CD4-positive, alpha-beta T cell (primary cell): Measurements from ENCODE around the gene UBA52. TPM values are rescaled to one million over a fixed set of nuclear protein-coding genes. Genes with fewer than 3 reads are reported as not detected.

Experiments
- ATAC-seq: fragments of 200-7000 bp; cut with Tn5 transposase; one replicate; pipeline ENCODE4 v1.10.0; 2022; ENCODE audit warnings: mild to moderate bottlenecking; ENCODE audit not compliant: poor library complexity
- CTCF ChIA-PET: fragments of 350-600 bp; sonication (Branson Sonifier 250); formaldehyde crosslinking; loops from one replicate; lab custom pipeline; 2021; ENCODE audit warnings: antibody characterized with exemption, inconsistent platforms; lab: Charles Lee
- POLR2A ChIA-PET: fragments of 350-600 bp; sonication (Branson Sonifier 250); formaldehyde crosslinking; loops from one replicate; lab custom pipeline; 2021; ENCODE audit warnings: antibody characterized with exemption, inconsistent platforms; lab: Charles Lee
- DNase-seq, 14 experiments: peaks; one replicate each; pipeline ENCODE4 v3.0.0-alpha.2; 2013 to 2020; ENCODE audit warnings: mixed read lengths in 2 of 14
- H3K27ac ChIP-seq, 2 donors: one replicate each; pipeline versions ENCODE4 v1.5.1 to v1.7.0; 2013; ENCODE audit warnings: low read length in 2 of 2, low read depth in 1 of 2, mild to moderate bottlenecking in 1 of 2
- H3K27me3 ChIP-seq, 2 experiments: 1 replicate in 1 of 2; 2 replicates in 1 of 2; pipeline versions ENCODE4 v1.6.1 to v1.7.0; 2013; ENCODE audit warnings: low read length in 2 of 2, control low read depth in 1 of 2, mild to moderate bottlenecking in 1 of 2, moderate library complexity in 1 of 2; ENCODE audit not compliant: insufficient read depth in 2 of 2, control insufficient read depth in 1 of 2
- H3K36me3 ChIP-seq: one replicate; pipeline ENCODE4 v1.6.1; 2013; ENCODE audit warnings: low read length, control low read depth; ENCODE audit not compliant: insufficient read depth
- H3K4me1 ChIP-seq: one replicate; pipeline ENCODE4 v1.6.1; 2013; ENCODE audit warnings: low read length, control low read depth; ENCODE audit not compliant: insufficient read depth
- H3K4me3 ChIP-seq: one replicate; pipeline ENCODE4 v1.5.1; 2013; ENCODE audit warnings: mild to moderate bottlenecking, low read length, moderate library complexity
- H3K9me3 ChIP-seq, 2 experiments: 1 replicate in 1 of 2; 2 replicates in 1 of 2; pipeline versions ENCODE4 v1.6.1 to v1.7.0; 2013; ENCODE audit warnings: low read length in 2 of 2, mild to moderate bottlenecking in 2 of 2, control low read depth in 1 of 2, moderate library complexity in 1 of 2; ENCODE audit not compliant: control insufficient read depth in 1 of 2, insufficient read depth in 1 of 2
- H3K27ac Mint-ChIP-seq: one replicate; pipeline ENCODE4 v1.8.0; 2020; ENCODE audit warnings: mixed read lengths
- H3K27me3 Mint-ChIP-seq: one replicate; pipeline ENCODE4 v1.8.0; 2021; ENCODE audit warnings: mixed read lengths
- H3K36me3 Mint-ChIP-seq: one replicate; pipeline ENCODE4 v1.8.0; 2021; ENCODE audit warnings: low read depth, mixed read lengths
- H3K4me1 Mint-ChIP-seq: one replicate; pipeline ENCODE4 v1.8.0; 2021; ENCODE audit warnings: low read depth, mixed read lengths
- H3K4me3 Mint-ChIP-seq: one replicate; pipeline ENCODE4 v1.8.0; 2020; ENCODE audit warnings: mild to moderate bottlenecking, mixed read lengths
- H3K9me3 Mint-ChIP-seq: one replicate; pipeline ENCODE4 v1.8.0; 2020; ENCODE audit warnings: mixed read lengths
- CTCF ChIP-seq: fragments of 200-600 bp; IDR thresholded peaks from one replicate; pipeline ENCODE4 v1.8.0; 2022; ENCODE audit warnings: antibody characterized with exemption, mild to moderate bottlenecking
- intact Hi-C, 2 experiments: fragments of 100-400 bp; cut with DNase I in 1 of 2; cut with micrococcal nuclease in 1 of 2; formaldehyde crosslinking; loops; one replicate each; pipeline versions ENCODE4 v1.15.1 to v1.9.0; 2023 to 2025; cut with DNase I, micrococcal nuclease
- total RNA-seq, 174 experiments: library from RNA in 2 of 174; stranded (reverse) in 2 of 174; gene quantifications; one replicate each; pipeline ENCODE4 v1.2.3 and lab custom pipeline; 2021 to 2026

UBA52 gene
- total RNA-seq, 2 experiments from 2014 or later = 2,255 to 2,378 TPM

GRCh38 chr19:18580311-18580710 is 8.7 kb downstream of the UBA52 start:
- Mint-ChIP-seq H3K27ac (no peak overlapping the region), H3K36me3 (peaks cover 33% of the 10 kb centered on the region), H3K4me1 (peaks cover 2% of the 10 kb centered on the region), H3K4me3 (no peak overlapping the region), H3K9me3 (no peaks in the 10 kb centered on the region), H3K27me3 (no peaks in the 10 kb centered on the region)
- H3K4me1 ChIP-seq = peaks cover 3% of the 10 kb centered on the region
- DNase-seq (no peak), ATAC-seq (no peak)
- H3K27ac ChIP-seq = no peak overlapping the region
- H3K27me3 ChIP-seq = no peaks in the 10 kb centered on the region
- H3K9me3 ChIP-seq = no peaks in the 10 kb centered on the region
- peaks cover 26% of the 10 kb centered on the region for H3K36me3 ChIP-seq
- intact Hi-C loops = no loop called here
- ChIA-PET POLR2A (interaction anchor here (1.9 kb wide), 1 partner anchor 9 kb away, joined by 6 read pairs; the partner anchor contains the start of gene REX1BD), CTCF (interaction anchor here (0.9 to 1.5 kb wide), 2 partner anchors 8 to 14 kb away, joined by 3 read pairs; no protein-coding TSS in a partner anchor)
- TF ChIP-seq CTCF = no peak
- H3K4me3 ChIP-seq = no peak overlapping the region

DNA sequence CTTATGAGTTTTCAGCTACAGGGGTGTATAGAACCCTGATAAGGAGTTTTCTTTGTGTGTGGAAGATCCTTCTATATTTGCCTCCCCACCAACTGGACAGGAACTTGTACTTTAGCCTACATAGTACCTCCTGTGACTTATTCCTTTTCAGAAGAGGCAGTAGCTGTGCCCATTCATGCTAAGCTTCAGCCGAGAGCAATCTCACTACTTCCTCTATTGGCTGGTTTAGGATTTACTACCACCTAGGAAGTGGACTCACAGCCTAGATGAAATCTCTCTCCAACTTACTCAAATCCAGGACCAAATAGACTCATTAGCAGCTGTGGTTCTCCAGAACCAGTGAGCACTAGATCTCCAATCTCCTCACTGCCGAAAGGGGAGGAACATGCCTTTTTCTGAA is 14.6 kb downstream of the UBA52 start:
- H3K27ac Mint-ChIP-seq = peak overlapping the region; percentile 51
- H3K9me3 Mint-ChIP-seq = no peaks in the 10 kb centered on the region
- Histone ChIP-seq H3K27me3 (no peaks in the 10 kb centered on the region), H3K4me3 (no peak overlapping the region), H3K27ac (no peak overlapping the region), H3K36me3 (peaks cover 8% of the 10 kb centered on the region), H3K9me3 (no peaks in the 10 kb centered on the region), H3K4me1 (peaks cover 48% of the 10 kb centered on the region)
- H3K27me3 Mint-ChIP-seq = no peaks in the 10 kb centered on the region
- no peak for ATAC-seq
- POLR2A ChIA-PET = interaction anchor here (1.1 to 5.9 kb wide), 4 partner anchors 14 to 65 kb away, joined by 3 to 120 read pairs (median 7); partner anchors contain the start of genes ELL, KXD1 and UBA52
- peaks cover 42% of the 10 kb centered on the region for H3K4me1 Mint-ChIP-seq
- peaks cover 8% of the 10 kb centered on the region for H3K36me3 Mint-ChIP-seq
- peak in 1 of 14 experiments; percentile 37 for DNase-seq
- intact Hi-C loops = loop anchor here (5.0 kb wide), 2 partner anchors 44 to 64 kb away; partner anchors contain the start of genes FKBP8 (in 2 of the 2) and ELL (in 1 of the 2)
- peak overlapping the region; percentile 76 for H3K4me3 Mint-ChIP-seq
- TF ChIP-seq CTCF = no peak
- CTCF ChIA-PET = interaction anchor here (1.4 to 1.7 kb wide), 2 partner anchors 8 to 261 kb away, joined by 3 to 7 read pairs; no protein-coding TSS in a partner anchor

DNA sequence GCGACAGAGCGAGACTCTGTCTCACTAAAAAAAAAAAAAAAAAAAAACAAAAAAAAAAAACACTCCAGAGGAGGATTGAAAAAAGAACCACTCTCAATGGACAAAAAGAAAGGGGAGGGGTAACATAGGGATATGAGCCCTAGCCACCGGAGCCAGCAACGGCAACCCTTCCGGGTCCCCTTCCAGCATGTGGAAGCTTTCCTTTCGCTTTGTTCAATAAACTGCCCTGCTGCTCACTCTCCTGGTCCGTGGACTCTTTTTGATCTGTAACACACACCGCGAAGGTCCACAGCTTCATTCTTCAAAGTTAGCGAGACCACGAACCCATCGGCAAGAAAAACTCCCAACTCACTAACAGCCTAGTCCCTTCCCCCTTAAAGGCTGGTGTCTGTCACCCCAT is 15.9 kb downstream of the UBA52 start:
- POLR2A ChIA-PET = interaction anchor here (1.4 to 5.9 kb wide), 7 partner anchors 15 to 260 kb away, joined by 3 to 120 read pairs (median 21); partner anchors contain the start of genes ELL, FKBP8, KXD1 and UBA52
- Histone ChIP-seq H3K4me1 (peaks cover 48% of the 10 kb centered on the region), H3K9me3 (no peaks in the 10 kb centered on the region), H3K27me3 (no peaks in the 10 kb centered on the region), H3K4me3 (no peak overlapping the region), H3K36me3 (peaks cover 8% of the 10 kb centered on the region), H3K27ac (peak overlapping the region in 1 of 2 donors; percentile 80)
- no peaks in the 10 kb centered on the region for H3K27me3 Mint-ChIP-seq
- no peak for ATAC-seq
- peaks cover 8% of the 10 kb centered on the region for H3K36me3 Mint-ChIP-seq
- intact Hi-C loops = loop anchor here (1.0 to 5.0 kb wide), 3 partner anchors 15 to 65 kb away; partner anchors contain the start of genes FKBP8 (in 2 of the 2) and ELL (in 1 of the 2)
- CTCF ChIA-PET = interaction anchor here (1.1 to 3.7 kb wide), 4 partner anchors 16 to 250 kb away, joined by 3 to 26 read pairs (median 11); partner anchors contain the start of genes ELL and UBA52
- H3K4me1 Mint-ChIP-seq = peaks cover 42% of the 10 kb centered on the region
- no peak for TF ChIP-seq CTCF
- DNase-seq = peak in 1 of 14 experiments; percentile 38
- H3K4me3 Mint-ChIP-seq = peak overlapping the region; percentile 95
- H3K9me3 Mint-ChIP-seq = no peaks in the 10 kb centered on the region
- H3K27ac Mint-ChIP-seq = peak overlapping the region; percentile 95
